ENCODE results near the gene EFR3B.
"Not testable (repeated sequence)": the region's sequence is repeated elsewhere in the genome, so short reads cannot be mapped to it uniquely, and the experiment has no call there.

EFR3B gene

DNA sequence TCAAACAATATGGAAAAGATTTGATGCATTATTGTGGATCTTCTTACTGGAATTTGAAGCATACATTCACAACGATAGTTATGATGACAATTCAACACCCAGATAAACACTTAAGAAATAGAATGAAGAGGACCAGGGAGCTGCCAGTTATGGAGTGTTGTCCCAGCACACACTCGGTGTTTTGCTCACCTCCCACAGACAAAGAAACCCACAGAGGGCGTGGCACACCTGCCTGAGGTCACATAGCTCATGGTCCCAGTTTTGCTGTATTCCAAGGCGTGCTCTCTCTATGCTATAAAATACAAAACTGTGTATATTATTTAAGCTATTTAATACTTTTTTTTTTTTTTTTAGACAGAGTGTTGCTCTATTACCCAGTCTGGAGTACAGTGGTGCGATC is 31.1 kb downstream of the EFR3B start:
- no peak for DNase-seq (ENCODE audit: low read depth)

DNA sequence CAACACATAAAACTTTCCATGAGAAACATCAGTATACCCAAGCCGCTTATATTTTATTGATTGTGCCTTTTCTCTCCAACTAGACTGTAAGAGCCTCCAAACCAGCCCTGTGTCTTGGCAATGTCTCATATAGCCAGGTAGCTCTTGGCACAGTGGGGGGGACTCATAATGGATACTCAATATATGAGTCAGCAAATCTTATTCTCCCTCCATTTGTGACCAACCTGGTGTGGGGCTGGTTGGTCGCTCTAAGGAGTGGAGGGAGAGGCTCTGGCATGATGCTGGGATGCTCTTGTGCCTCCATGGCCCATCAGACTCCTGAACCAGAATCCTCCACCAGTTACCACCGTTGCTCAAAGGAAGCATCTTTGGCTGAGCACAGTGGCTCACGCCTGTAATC is 32.0 kb downstream of the EFR3B start:
- DNase-seq (ENCODE audit: low read depth) = no peak

DNA sequence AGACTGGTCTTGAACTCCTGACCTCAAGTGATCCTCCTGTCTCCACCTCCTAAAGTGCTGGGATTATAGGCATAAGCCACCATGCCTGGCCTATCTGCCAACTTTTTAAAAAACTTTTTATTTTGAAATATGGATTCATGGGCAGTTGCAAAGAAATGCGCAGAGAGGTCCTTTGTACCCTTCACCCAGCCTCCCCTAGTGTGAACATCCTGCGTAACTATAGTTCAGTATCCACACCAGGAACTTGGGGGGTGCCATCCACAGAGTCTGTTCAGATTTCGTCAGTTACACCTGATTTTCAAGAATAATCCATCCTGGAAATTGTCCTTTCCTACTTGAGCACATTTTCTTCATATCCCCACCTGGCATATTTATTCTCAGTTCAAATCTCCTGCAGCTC is 33.0 kb downstream of the EFR3B start:
- no peak for DNase-seq (ENCODE audit: low read depth)

GRCh38 chr2:25076749-25077148 is 34.9 kb downstream of the EFR3B start:
- no peak for DNase-seq (ENCODE audit: low read depth)

GRCh38 chr2:25077789-25078169 is 35.9 kb downstream of the EFR3B start:
- no peak for DNase-seq (ENCODE audit: low read depth)

GRCh38 chr2:25078170-25079049 is 36.5 kb downstream of the EFR3B start:
- DNase-seq (ENCODE audit: low read depth) = no peak

DNA sequence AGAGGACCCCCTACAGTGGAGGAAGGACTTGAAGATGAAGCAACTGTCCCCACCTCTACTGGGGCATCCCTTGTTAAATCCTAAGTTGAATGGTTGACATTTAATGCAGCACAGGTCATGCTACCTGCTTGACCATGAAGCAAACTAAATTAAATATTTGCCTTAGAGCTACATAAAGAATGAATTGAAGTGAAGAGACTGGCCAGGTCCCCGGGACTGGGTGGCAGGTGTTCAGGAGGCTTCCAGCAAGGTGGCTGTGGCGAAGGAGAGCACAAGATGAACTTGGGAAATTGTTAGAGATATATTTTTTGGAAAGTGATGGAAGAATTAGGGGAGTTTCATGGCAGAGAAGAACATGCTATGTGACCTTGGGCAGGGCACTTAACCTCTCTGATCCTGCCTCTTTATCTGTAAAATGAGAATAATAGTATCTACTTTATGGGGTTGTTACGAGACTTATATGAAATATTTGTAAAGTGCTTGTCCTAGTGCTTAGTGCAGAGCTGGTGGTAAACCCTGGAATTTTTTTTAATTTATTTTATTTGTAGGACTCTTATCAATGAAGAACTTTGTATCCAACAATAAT is 37.3 kb downstream of the EFR3B start:
- DNase-seq (ENCODE audit: low read depth) = no peak

DNA sequence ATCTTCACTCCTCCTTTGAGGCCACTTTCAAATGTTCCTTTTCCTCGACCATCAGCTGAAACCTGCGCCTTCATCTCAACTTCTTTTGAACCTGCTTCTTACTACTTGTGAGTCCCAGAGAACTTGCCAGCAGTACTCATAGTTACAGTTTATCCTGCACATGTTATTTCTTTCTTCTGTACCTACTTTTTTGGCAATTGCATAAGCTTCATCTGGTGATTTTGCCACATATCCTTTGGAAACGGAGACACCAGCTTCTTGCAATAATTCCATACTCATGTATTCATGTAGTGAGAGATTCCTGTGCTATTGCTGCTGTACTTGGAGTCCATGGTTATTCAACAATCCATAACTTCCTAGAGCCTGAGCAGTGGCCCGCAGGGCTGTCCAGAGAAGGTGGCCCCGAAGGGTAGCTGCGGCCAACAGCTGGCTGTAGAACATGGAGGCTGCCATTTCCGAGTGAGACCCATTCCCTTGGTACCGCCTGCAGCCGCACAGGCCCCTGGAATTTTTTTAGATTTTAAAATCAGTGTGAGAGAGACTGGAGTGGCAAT is 39.4 kb downstream of the EFR3B start:
- no peak for DNase-seq (ENCODE audit: low read depth)

DNA sequence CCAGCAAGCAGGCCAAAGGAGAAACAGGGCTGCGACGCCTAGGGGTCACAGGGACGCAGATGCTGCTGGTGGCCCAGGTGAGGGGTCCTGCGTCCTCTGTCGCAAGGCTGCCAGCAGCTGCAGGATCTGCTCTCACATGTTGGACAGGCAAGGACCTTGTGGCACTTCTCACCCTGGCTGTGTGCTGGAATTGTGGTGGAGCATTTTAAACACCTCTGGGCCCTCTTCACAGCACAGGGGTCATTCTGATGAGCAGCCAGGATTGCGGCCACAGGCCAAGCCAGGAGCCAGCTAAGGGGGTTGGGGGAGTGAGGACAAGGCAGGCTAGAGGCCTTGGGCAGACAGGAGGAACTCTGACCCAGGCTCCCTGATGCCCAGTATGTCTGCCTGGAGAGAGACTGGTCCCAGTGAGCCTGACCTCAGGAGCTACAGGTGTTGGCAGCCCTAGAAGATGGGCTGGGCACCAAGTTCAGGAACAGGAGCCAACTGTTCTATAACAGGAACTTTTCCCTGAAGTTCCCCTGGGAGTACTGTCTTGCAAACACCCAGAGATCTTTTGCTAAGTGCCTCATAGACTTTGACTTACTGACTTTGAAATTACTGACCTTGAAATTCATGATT is 40.2 kb downstream of the EFR3B start:
- DNase-seq (ENCODE audit: low read depth) = no peak

DNA sequence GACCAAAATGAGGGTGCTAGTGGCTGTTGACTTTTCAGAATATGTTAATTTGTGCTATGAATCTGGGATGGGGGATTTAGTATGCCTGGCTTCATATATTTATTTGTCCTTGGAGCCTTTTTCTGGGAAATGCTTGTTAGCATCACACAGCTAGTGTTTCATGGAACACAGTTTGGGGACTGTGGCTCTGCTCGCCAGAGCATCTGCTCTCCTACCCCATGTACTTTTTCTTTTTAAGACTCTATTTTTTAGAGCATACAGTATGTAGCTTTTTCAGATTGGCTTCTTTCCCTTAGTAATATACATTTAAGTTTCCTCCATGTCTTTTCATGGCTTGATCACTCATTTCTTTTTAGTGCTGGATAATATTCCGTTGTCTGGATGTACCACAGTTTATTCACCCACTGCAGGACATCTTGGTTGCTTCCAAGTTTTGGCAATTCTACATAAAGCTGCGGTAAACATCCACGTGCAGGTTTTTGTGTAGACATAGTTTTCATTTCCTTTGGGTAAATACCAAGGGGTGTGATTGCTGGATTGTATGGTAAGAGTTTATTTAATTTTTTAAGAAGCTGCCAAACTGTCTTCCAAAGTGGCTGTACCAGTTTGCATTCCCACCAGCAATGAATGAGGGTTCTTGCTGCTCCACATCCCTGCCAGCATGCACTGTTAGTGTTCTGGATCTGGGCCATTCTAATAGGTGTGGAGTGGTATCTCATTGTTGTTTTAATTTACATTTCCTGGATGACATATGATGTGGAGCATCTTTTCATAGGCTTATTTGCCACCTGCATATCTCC is 44.1 kb downstream of the EFR3B start:
- DNase-seq (ENCODE audit: low read depth) = no peak

DNA sequence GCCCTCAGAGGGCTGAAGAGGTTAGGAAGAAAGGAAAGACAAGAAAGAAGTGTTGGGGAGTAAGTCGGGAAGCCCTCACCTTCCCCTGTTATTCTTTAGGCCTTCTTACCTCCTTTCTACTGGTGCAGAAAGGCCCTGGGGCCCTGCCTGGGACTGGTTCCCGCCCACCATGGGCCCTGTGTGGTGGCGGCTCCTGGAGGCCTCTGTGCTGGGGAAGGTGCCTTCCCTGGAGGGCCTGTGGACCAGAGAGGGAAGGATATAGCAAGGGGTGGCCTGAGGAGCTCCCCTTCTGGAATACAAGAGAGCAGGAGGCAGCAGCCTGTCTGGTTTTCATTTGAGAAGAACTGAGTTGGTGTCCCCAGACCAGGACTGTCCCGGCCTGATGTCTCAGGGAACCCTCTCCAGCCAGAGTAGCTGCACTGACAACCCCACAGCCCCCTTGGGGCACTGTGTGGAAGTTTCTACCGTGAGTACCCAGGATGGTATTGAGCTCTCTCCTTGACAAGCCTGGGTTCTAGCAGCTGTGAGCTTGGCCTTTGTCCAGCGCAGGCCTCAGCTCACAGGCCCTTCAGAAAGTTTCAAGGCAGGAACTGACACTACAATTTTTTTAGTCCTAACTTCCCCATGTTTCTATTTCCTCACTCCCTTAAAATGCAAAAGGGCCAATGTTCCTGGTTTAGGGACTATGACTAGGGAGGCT is 47.1 kb downstream of the EFR3B start:
- no peak for DNase-seq (ENCODE audit: low read depth)

DNA sequence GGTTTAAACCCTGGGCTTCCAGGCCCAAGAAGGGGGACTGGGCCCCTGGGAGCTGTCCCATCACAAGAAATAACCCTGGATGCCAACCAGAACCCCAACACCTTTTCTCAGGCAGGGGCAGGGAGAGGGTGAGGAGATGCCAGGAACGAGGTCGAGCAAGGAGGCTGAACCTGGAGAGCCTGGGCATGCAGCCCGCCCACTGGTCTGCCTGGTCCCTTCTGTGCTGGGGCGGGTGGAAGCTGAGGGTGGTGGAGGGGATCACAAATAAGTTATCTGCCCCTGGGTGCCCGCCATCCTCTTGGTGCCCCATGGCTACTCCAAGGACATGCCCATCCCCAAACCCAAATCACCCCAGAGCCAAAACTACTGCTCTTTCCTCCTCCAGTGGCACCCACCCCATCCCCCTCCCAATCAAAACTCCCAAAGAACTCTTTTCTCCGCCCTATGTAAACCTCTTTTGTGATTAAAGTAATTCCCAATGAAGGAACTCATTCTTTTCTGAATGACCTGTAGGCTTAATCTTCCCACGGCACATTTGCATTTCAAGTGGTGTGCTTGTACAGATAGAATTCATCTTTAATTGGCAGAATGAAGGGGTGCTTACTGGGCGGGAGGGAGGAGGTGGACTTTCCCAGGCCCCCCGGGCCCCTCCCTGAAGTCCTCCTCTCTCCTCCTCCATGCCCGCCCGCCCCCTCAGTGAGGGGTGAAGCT is 47.9 kb downstream of the EFR3B start:
- DNase-seq (ENCODE audit: low read depth) = no peak

DNA sequence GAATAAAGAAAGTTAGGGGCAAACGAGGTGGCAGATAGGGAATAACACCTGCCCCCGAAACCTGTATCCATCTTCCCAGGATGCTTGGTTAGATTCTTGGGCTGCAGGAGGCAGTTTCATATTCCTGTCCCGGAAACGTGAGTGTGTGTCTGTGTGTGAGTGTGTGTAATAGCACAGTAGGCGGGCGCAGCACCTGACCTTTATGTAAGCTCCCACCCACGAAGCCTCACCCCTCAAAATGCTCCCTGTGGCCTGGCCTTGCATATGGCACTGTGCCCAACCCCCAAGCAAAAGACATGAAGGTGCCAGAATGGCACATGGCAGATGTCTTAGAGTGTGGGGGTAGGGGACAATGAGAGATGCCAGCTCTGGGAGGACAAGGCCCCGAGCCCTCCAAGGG is 48.9 kb downstream of the EFR3B start:
- no peak for DNase-seq (ENCODE audit: low read depth)

DNA sequence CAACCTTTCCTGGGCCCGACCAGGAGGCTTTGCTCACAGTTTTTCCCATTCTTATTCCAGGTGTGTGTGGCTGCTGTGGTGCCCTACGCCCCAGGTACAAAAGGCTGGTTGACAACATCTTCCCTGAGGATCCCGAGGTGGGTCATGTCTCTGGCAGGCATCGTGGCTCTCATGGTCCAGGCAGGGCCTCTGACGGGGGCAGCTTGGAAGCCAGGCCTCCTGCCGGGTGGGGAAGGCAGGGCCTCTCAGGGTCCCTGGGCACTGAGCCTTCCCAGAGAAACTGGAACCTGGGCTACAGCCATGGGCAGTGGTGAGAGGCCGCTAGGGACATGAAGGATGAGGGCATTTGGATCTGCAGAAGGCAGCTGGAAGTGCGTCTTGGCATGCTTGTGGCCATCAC is 49.4 kb downstream of the EFR3B start:
- no peak for DNase-seq (ENCODE audit: low read depth)

- no peak for DNase-seq (ENCODE audit: low read depth)
Observed at GRCh38 chr2:25098056-25098455, 56.2 kb downstream of the EFR3B start.

- no peak for DNase-seq (ENCODE audit: low read depth)
Observed at GRCh38 chr2:25098670-25099486, 57.0 kb downstream of the EFR3B start.

DNA sequence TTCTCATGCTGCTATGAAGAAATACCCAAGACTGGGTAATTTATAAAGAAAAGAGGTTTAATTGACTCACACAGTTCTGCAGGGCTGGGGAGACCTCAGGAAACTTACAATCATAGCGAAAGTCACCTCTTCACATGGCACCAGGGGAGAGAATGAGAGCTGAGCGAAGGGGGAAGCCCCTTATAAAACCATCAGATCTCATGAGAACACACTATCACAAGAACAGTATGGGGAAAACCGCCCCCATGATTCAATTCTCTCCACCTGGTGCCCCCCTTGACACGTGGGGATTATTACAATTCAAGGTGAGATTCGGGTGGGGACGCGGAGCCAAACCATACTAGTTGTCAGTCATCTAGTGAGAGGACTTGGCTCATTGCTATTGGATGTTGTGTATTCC is 60.5 kb downstream of the EFR3B start:
- not testable (repeated sequence) for DNase-seq (ENCODE audit: low read depth)

DNA sequence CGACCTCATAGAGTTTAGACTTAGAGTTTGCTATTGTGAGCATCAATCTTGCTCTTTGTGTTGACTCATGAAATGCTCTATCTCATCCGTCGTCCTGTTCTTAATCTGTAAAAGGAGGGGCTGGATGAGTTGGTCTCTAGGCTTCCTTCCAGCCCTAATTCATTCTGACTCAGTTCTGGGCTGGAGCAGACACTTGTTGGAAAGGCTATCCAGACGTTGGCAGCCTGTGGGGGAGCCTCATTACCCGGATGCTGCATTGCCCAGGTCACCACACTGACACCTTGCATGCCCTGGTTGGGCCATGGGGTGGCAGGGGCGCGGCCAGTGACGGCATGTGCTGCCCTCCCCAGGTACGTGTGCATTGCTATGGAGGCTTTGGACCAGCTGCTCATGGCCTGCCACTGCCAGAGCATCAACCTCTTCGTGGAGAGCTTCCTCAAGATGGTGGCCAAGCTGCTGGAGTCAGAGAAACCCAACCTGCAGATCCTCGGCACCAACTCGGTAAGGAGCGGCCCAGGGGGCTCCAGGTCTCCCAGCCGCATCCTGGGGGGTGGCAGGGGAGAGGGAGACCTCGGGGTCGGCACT is 61.5 kb downstream of the EFR3B start:
- no peak for DNase-seq (ENCODE audit: low read depth)

DNA sequence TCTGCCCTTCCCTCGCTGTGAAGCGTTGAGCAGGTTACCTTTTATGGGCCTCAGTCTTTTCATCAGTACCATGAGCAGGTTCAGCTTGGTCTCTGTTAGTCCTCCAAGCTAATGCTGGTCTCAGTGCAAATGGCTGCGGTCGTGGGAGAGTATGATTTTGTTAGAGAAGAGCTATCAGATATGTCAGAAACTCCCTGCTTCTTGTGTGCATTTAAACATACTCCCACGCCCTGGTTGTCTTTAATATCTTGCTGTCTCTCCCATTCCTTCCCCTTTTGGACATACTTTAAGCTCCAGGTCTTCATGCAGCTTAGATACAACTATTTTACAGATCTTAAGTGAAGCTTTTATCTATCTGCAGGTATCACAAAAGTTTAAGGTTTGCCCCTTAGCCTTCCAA is 62.9 kb downstream of the EFR3B start:
- no peak for DNase-seq (ENCODE audit: low read depth)
